ENCODE measurements around the gene PIAS1.

PIAS1 gene

DNA sequence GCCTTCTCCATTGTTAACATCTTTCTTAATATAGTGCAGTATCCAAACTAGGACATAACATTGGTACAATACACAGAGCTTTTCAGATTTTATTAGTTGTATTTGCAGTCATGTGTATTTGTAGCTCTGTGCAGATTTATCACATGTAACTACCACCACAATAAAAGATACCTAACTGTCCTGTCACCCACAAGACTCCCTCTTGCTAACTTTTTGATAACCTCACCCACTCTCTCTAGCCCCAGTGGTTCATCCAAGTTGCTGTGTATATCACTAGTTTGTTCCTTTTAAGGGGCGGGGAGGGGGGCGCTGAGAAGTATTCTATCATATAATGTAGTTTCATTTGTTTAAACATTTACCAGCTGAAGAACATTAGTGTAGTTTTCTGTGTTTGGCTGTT lies 46.1 kb downstream of the PIAS1 start:
- Histone ChIP-seq H3K9ac (ENCODE audit: low read depth, low read length) (no peak overlapping the region), H3K36me3 (ENCODE audit: insufficient read depth, low read depth, low read length) (peaks cover 17% of the 10 kb centered on the region), H3K9me3 (ENCODE audit: insufficient read depth, low read depth, low read length) (peaks cover 22% of the 10 kb centered on the region), H3K27ac (ENCODE audit: low read length) (no peak overlapping the region), H3K4me1 (ENCODE audit: insufficient read depth, low read length) (no peaks in the 10 kb centered on the region), H3K27me3 (ENCODE audit: insufficient read depth, low read length) (no peaks in the 10 kb centered on the region), H3K4me3 (ENCODE audit: low read length) (no peak overlapping the region)

DNA sequence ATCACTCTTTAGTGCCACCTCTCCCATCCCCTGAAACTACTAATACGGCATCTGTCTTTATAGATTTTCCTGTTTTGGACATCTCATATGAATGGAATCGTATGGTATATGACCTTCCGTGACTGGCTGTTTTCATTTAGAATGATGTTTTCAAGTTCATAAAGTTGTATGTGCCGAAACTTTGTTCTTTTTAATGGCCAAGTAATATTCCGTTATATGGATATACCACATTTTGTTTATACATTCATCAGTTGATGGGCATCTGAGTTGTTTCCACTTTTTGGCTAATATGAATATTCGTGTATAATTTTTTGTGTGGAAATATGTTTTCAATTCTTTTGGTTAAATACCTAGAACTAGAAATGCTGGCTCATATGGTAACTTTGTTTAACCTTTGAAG lies 49.5 kb downstream of the PIAS1 start:
- Histone ChIP-seq H3K9ac (ENCODE audit: low read depth, low read length) (no peak overlapping the region), H3K27ac (ENCODE audit: low read length) (no peak overlapping the region), H3K9me3 (ENCODE audit: insufficient read depth, low read depth, low read length) (peaks cover 12% of the 10 kb centered on the region), H3K27me3 (ENCODE audit: insufficient read depth, low read length) (no peaks in the 10 kb centered on the region), H3K4me1 (ENCODE audit: insufficient read depth, low read length) (peaks cover 11% of the 10 kb centered on the region), H3K36me3 (ENCODE audit: insufficient read depth, low read depth, low read length) (peaks cover 13% of the 10 kb centered on the region), H3K4me3 (ENCODE audit: low read length) (no peak overlapping the region)

DNA sequence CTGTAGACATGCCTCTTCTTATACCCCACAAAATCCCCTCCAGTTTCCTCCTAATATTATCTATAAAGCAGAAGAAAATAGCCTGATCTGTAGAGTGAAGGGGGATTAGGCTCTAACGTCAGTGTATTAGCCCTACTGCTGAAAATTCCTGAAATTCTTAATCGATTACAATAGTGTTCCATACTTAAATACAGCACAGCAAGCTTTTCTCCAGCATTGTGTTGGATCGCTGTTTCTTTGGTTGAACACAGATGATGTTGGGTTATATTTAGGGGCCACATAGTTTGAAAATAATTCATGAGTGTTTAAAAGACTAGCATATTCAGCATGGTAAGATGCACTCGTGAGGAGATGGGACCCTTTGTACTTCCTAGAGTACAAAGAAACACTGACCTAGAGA lies 52.5 kb downstream of the PIAS1 start:
- Histone ChIP-seq H3K27me3 (ENCODE audit: insufficient read depth, low read length) (no peaks in the 10 kb centered on the region), H3K27ac (ENCODE audit: low read length) (no peak overlapping the region), H3K9ac (ENCODE audit: low read depth, low read length) (no peak overlapping the region), H3K36me3 (ENCODE audit: insufficient read depth, low read depth, low read length) (peaks cover 13% of the 10 kb centered on the region), H3K4me1 (ENCODE audit: insufficient read depth, low read length) (peaks cover 11% of the 10 kb centered on the region), H3K4me3 (ENCODE audit: low read length) (no peak overlapping the region), H3K9me3 (ENCODE audit: insufficient read depth, low read depth, low read length) (peaks cover 12% of the 10 kb centered on the region)

DNA sequence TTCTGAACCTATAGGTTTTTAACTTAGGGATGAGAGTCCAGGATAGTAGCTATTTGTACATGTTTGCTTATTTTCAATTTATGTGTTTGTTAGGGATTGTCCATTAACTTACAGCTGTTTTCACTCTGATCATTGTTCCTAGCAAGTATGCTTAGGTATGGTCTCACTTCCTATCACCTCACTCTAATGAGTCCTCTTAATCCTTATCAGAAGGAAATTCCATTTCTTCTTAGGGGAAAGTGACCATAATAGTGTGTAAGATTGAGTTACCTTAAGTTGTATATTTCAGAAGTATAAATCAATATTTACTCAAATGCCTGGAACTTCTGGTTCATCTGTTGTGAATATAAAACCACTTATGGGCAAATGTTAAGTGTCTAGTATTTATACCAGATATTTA lies 53.0 kb downstream of the PIAS1 start:
- Histone ChIP-seq H3K27me3 (ENCODE audit: insufficient read depth, low read length) (no peaks in the 10 kb centered on the region), H3K4me3 (ENCODE audit: low read length) (no peak overlapping the region), H3K9me3 (ENCODE audit: insufficient read depth, low read depth, low read length) (peaks cover 12% of the 10 kb centered on the region), H3K36me3 (ENCODE audit: insufficient read depth, low read depth, low read length) (peaks cover 13% of the 10 kb centered on the region), H3K4me1 (ENCODE audit: insufficient read depth, low read length) (peaks cover 11% of the 10 kb centered on the region), H3K27ac (ENCODE audit: low read length) (no peak overlapping the region), H3K9ac (ENCODE audit: low read depth, low read length) (no peak overlapping the region)

DNA sequence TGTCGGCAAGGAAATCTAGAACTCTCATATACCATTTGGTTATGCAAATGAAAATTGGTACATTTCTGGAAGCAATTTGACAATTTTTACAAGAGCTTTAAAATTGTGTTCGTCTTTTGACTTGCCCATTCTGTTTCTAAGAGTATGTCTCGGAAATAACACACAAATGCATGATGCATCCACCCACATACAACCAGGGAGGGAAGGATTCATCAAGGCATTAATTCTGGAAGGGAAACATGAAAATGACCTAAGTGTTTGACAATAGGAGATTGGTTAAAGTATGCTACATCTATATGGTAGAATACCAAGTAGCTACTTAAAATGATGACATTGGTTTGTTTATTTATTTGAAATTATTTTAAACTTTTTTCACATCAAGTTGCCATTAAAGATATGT lies 58.6 kb downstream of the PIAS1 start:
- H3K27ac ChIP-seq (ENCODE audit: low read length): no peak overlapping the region

DNA sequence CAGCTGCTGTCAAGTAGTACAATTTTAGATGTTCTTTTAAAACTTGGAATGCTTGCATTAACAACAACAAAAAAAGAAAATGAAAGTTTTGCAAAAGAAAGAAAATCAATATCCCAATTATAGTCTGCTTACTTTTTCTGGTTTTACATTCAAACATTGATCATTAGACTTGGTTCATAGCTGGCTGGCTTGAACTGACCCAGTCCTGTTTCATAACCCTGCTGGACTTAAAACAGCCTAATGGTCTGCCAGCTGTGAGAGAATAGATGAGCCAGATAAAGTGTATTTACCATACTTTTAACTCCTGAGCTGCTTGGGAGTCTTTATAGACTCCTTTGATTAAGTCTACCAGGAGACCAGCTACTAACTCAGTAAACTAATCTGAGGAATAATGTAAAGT lies 59.2 kb downstream of the PIAS1 start:
- Histone ChIP-seq H3K4me1 (ENCODE audit: insufficient read depth, low read length) (no peaks in the 10 kb centered on the region), H3K27ac (ENCODE audit: low read length) (no peak overlapping the region), H3K9me3 (ENCODE audit: insufficient read depth, low read depth, low read length) (no peaks in the 10 kb centered on the region), H3K4me3 (ENCODE audit: low read length) (no peak overlapping the region), H3K9ac (ENCODE audit: low read depth, low read length) (no peak overlapping the region), H3K27me3 (ENCODE audit: insufficient read depth, low read length) (no peaks in the 10 kb centered on the region), H3K36me3 (ENCODE audit: insufficient read depth, low read depth, low read length) (no peaks in the 10 kb centered on the region)

More for the DNA sequence above, 58.6 kb downstream of the PIAS1 start:
- Histone ChIP-seq H3K4me3 (ENCODE audit: low read length) (no peak overlapping the region), H3K9ac (ENCODE audit: low read depth, low read length) (no peak overlapping the region), H3K9me3 (ENCODE audit: insufficient read depth, low read depth, low read length) (no peaks in the 10 kb centered on the region), H3K36me3 (ENCODE audit: insufficient read depth, low read depth, low read length) (no peaks in the 10 kb centered on the region), H3K27me3 (ENCODE audit: insufficient read depth, low read length) (no peaks in the 10 kb centered on the region), H3K4me1 (ENCODE audit: insufficient read depth, low read length) (no peaks in the 10 kb centered on the region)

DNA sequence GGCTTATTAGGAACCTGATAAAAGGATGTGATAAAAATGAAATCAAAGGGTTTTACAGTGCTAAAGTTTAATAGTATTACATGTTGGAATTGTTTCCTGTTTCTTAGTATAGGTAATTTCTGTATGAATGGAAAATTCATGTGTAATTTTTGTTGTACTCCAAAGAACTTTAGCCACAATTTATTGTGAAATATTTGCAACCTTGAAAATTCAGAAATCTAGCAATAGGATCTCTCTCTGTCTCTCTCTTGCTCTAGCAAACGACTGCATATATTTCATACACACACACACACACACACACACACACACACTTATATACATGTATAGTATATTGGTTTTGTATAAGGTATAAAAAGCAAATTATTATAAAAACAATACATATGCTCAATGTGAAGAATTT lies 59.6 kb downstream of the PIAS1 start:
- Histone ChIP-seq H3K4me3 (ENCODE audit: low read length) (no peak overlapping the region), H3K27ac (ENCODE audit: low read length) (no peak overlapping the region), H3K9ac (ENCODE audit: low read depth, low read length) (no peak overlapping the region), H3K9me3 (ENCODE audit: insufficient read depth, low read depth, low read length) (no peaks in the 10 kb centered on the region), H3K27me3 (ENCODE audit: insufficient read depth, low read length) (no peaks in the 10 kb centered on the region), H3K36me3 (ENCODE audit: insufficient read depth, low read depth, low read length) (no peaks in the 10 kb centered on the region), H3K4me1 (ENCODE audit: insufficient read depth, low read length) (no peaks in the 10 kb centered on the region)

DNA sequence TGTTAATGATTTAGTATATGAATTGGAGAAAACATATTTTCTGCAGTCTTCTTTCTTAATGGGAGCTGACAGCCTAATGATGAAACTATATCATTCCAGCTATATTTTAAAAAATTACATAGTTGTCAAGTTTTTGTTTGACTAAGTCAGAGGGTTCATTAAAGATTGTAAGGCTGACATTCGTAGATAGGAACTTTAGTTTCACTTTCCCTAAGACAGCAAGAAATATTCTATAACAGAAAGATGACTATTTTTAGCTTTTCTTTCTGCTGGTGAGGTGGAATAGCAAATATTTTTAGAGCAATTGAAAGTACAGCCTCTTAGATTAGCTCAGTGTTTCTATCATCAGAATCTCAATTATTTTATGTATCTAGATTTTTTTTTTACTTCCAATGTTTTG lies 60.2 kb downstream of the PIAS1 start:
- H3K9me3 ChIP-seq (ENCODE audit: insufficient read depth, low read depth, low read length): no peaks in the 10 kb centered on the region
- no peak overlapping the region for H3K4me3 ChIP-seq (ENCODE audit: low read length)
- H3K27ac ChIP-seq (ENCODE audit: low read length): no peak overlapping the region
- no peak overlapping the region for H3K9ac ChIP-seq (ENCODE audit: low read depth, low read length)
- H3K27me3 ChIP-seq (ENCODE audit: insufficient read depth, low read length): no peaks in the 10 kb centered on the region
- no peaks in the 10 kb centered on the region for H3K4me1 ChIP-seq (ENCODE audit: insufficient read depth, low read length)
- no peaks in the 10 kb centered on the region for H3K36me3 ChIP-seq (ENCODE audit: insufficient read depth, low read depth, low read length)

DNA sequence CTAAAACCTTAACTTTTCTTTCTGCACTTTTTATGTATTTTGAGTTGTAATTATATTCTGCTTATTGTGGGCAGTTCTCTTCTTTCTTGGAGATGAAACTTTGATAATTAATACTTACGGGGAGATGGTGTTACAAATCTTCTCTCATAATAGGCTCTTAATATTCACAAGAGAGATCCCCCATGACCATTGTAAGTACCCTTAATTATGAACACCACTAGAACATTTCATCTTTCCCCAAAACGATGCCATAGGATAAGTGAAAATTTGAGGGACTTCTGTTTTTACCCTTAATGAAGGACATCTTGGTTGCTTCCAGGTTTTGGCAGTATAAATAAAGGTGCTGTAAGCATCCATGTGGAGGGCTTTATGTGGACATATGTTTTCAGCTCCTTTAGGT lies 60.7 kb downstream of the PIAS1 start:
- Histone ChIP-seq H3K9me3 (ENCODE audit: insufficient read depth, low read depth, low read length) (no peaks in the 10 kb centered on the region), H3K4me3 (ENCODE audit: low read length) (no peak overlapping the region), H3K4me1 (ENCODE audit: insufficient read depth, low read length) (no peaks in the 10 kb centered on the region), H3K27ac (ENCODE audit: low read length) (no peak overlapping the region), H3K27me3 (ENCODE audit: insufficient read depth, low read length) (no peaks in the 10 kb centered on the region), H3K36me3 (ENCODE audit: insufficient read depth, low read depth, low read length) (no peaks in the 10 kb centered on the region), H3K9ac (ENCODE audit: low read depth, low read length) (no peak overlapping the region)

DNA sequence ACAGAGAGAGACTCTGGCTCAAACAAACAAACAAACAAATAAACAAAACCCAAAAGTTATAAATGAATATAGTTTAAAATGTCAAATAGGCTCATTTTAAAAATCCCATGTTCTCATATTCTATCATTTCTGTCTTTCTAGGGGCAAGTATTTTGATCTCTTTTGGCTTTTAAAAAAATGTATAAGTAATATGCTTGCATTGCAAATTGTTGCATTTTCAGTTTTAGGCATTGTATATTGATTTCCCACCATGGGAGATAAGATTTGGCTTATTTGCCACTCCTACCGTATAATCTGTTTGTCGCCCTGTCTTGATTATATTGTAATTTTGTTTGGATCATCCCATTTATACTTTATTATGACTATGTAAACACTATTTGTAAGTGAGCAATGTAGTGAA lies 70.6 kb downstream of the PIAS1 start:
- Histone ChIP-seq H3K4me3 (ENCODE audit: low read length) (no peak overlapping the region), H3K4me1 (ENCODE audit: insufficient read depth, low read length) (no peaks in the 10 kb centered on the region), H3K36me3 (ENCODE audit: insufficient read depth, low read depth, low read length) (no peaks in the 10 kb centered on the region), H3K27me3 (ENCODE audit: insufficient read depth, low read length) (no peaks in the 10 kb centered on the region), H3K27ac (ENCODE audit: low read length) (no peak overlapping the region), H3K9me3 (ENCODE audit: insufficient read depth, low read depth, low read length) (no peaks in the 10 kb centered on the region), H3K9ac (ENCODE audit: low read depth, low read length) (no peak overlapping the region)

DNA sequence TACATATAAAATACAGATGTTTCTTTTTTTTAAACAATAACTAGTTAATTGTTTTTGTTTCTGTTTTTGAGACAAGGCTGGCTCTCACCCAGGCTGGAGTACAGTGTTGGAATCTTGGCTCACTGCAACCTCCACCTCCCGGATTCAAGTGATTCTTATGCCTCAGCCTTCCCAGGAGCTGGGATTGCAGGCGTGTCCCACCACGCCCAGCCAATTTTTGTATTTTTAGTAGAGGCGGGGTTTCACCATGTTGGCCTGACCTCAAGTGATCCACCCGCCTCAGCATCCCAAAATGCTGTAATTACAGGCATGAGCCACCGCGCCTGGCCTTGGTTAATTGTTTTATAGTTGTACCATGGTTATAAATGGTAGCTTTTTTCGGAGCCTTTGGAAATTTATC lies 72.3 kb downstream of the PIAS1 start:
- H3K4me3 ChIP-seq (ENCODE audit: low read length): no peak overlapping the region
- H3K4me1 ChIP-seq (ENCODE audit: insufficient read depth, low read length): no peaks in the 10 kb centered on the region
- no peaks in the 10 kb centered on the region for H3K9me3 ChIP-seq (ENCODE audit: insufficient read depth, low read depth, low read length)
- H3K36me3 ChIP-seq (ENCODE audit: insufficient read depth, low read depth, low read length): no peaks in the 10 kb centered on the region
- no peaks in the 10 kb centered on the region for H3K27me3 ChIP-seq (ENCODE audit: insufficient read depth, low read length)
- no peak overlapping the region for H3K9ac ChIP-seq (ENCODE audit: low read depth, low read length)
- H3K27ac ChIP-seq (ENCODE audit: low read length): no peak overlapping the region

DNA sequence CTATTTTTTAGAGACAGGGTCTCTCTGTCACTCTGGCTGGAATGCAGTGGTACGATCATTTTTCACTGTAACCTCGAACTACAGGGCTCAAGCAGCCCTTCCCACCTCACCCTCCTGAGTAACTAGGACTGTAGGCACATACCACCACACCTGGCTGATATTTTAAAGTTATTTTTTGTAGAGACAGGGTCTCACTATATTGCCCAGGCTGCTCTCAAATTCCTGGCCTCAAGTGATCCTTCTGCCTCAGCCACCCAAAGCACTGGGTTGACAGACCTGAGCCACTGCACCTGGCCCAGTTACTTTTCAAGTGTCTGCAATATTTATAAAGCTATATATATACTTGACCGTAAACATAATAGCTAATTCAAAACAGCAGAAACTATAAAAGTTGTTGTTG lies 75.0 kb downstream of the PIAS1 start:
- no peak overlapping the region for H3K4me3 ChIP-seq (ENCODE audit: low read length)
- no peaks in the 10 kb centered on the region for H3K4me1 ChIP-seq (ENCODE audit: insufficient read depth, low read length)
- no peak overlapping the region for H3K9ac ChIP-seq (ENCODE audit: low read depth, low read length)
- H3K27ac ChIP-seq (ENCODE audit: low read length): no peak overlapping the region
- H3K27me3 ChIP-seq (ENCODE audit: insufficient read depth, low read length): no peaks in the 10 kb centered on the region
- no peaks in the 10 kb centered on the region for H3K9me3 ChIP-seq (ENCODE audit: insufficient read depth, low read depth, low read length)
- no peaks in the 10 kb centered on the region for H3K36me3 ChIP-seq (ENCODE audit: insufficient read depth, low read depth, low read length)

DNA sequence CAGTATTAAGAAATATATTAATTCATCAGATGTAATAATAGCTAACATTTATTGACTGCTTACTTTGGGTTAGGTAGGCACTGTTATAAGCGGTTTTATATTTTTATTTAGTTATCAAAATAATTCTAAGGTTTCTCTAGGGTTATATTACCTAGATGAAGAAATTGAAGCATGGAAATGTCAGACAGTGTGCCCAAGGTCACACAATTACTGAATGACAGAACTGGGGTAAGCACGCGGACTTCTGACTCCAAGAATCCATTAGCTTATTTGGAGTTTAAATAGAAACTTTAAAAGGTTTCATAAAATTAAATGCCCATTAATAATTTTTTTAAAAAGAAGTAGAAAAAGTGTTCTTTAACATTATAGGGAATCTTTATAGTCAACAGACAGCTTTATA lies 76.7 kb downstream of the PIAS1 start:
- Histone ChIP-seq H3K27me3 (ENCODE audit: insufficient read depth, low read length) (no peaks in the 10 kb centered on the region), H3K9me3 (ENCODE audit: insufficient read depth, low read depth, low read length) (no peaks in the 10 kb centered on the region), H3K27ac (ENCODE audit: low read length) (no peak overlapping the region), H3K4me3 (ENCODE audit: low read length) (no peak overlapping the region), H3K4me1 (ENCODE audit: insufficient read depth, low read length) (no peaks in the 10 kb centered on the region), H3K36me3 (ENCODE audit: insufficient read depth, low read depth, low read length) (no peaks in the 10 kb centered on the region), H3K9ac (ENCODE audit: low read depth, low read length) (no peak overlapping the region)
